IMR-90 (cell line): ENCODE results near the gene MSX1. TPM values are rescaled to one million over a fixed set of nuclear protein-coding genes. Genes with fewer than 3 reads are reported as not detected.
"Not testable (repeated sequence)": the region's sequence is repeated elsewhere in the genome, so short reads cannot be mapped to it uniquely, and the experiment has no call there.

Experiments used
- ATAC-seq: fragments of 200-7000 bp; cut with Tn5 transposase; 2 replicates; pipeline ENCODE4 v1.9.1; 2020; ENCODE audit warnings: low read depth, mild to moderate bottlenecking, moderate library complexity
- BruUV-seq: library from RNA; stranded (reverse); fragments of 400-500 nt; replicated peaks from 2 replicates; lab custom pipeline; 2021; lab: Mats Ljungman, UMichigan
- CTCF ChIA-PET: fragments of 300-600 bp; formaldehyde crosslinking; extraction: SDS; loops from one replicate; lab custom pipeline; 2021; ENCODE audit warnings: antibody characterized with exemption; lab: Yijun Ruan, JAX
- POLR2A ChIA-PET: fragments of 300-600 bp; sonication (Branson Sonifier 250); formaldehyde crosslinking; loops from one replicate; lab custom pipeline; 2022; ENCODE audit warnings: antibody characterized with exemption; ENCODE audit not compliant: unreplicated experiment; lab: Charles Lee
- DNase-seq: peaks from one replicate; pipeline ENCODE4 v3.0.0; 2013
- H2AFZ ChIP-seq: replicated peaks from 2 replicates; pipeline ENCODE3; 2013; ENCODE audit warnings: low read length, mild to moderate bottlenecking; ENCODE audit not compliant: poor library complexity
- H2AK5ac ChIP-seq: 2 replicates; pipeline ENCODE4 v1.6.1; 2013; ENCODE audit warnings: low read depth, low read length, inconsistent platforms
- H2AK9ac ChIP-seq: replicated peaks from 2 replicates; pipeline ENCODE3; 2013; ENCODE audit warnings: mild to moderate bottlenecking, low read depth, low read length, moderate library complexity; ENCODE audit not compliant: poor library complexity
- H2BK120ac ChIP-seq: 2 replicates; pipeline ENCODE4 v1.6.1; 2013; ENCODE audit warnings: low read depth, low read length, inconsistent platforms
- H2BK15ac ChIP-seq: 3 replicates; pipeline ENCODE4 v1.6.1; 2013; ENCODE audit warnings: low read depth, low read length, inconsistent platforms
- H2BK20ac ChIP-seq: 2 replicates; pipeline ENCODE4 v1.6.1; 2013; ENCODE audit warnings: low read depth, mild to moderate bottlenecking, inconsistent platforms, low read length, moderate library complexity
- H2BK5ac ChIP-seq: 2 replicates; pipeline ENCODE4 v1.6.1; 2013; ENCODE audit warnings: mild to moderate bottlenecking, low read depth, low read length, inconsistent platforms; ENCODE audit not compliant: poor library complexity, severe bottlenecking
- H3K14ac ChIP-seq: replicated peaks from 2 replicates; pipeline ENCODE4 v1.6.1; 2013; ENCODE audit warnings: low read depth, low read length, inconsistent platforms
- H3K18ac ChIP-seq: 2 replicates; pipeline ENCODE4 v1.6.1; 2013; ENCODE audit warnings: low read depth, low read length, control low read depth
- H3K23ac ChIP-seq: 2 replicates; pipeline ENCODE4 v1.6.1; 2013; ENCODE audit warnings: low read depth, low read length, inconsistent platforms
- H3K27ac ChIP-seq: 2 replicates; pipeline ENCODE4 v1.5.1; 2013; ENCODE audit warnings: mild to moderate bottlenecking, control low read depth, low read length; ENCODE audit not compliant: insufficient read depth
- H3K27me3 ChIP-seq: 2 replicates; pipeline ENCODE4 v1.6.1; 2013; ENCODE audit warnings: low read length; ENCODE audit not compliant: control insufficient read depth, insufficient read depth
- H3K36me3 ChIP-seq: 2 replicates; pipeline ENCODE4 v1.6.1; 2013; ENCODE audit warnings: low read length, mixed read lengths; ENCODE audit not compliant: control insufficient read depth, insufficient read depth
- H3K4ac ChIP-seq: 2 replicates; pipeline ENCODE4 v1.6.1; 2013; ENCODE audit warnings: low read depth, low read length, inconsistent platforms
- H3K4me1 ChIP-seq: 2 replicates; pipeline ENCODE4 v1.6.1; 2013; ENCODE audit warnings: low read length, mixed read lengths; ENCODE audit not compliant: control insufficient read depth, insufficient read depth
- H3K4me2 ChIP-seq: 2 replicates; pipeline ENCODE4 v1.6.1; 2013; ENCODE audit warnings: low read depth, mild to moderate bottlenecking, control low read depth, low read length, moderate library complexity
- H3K4me3 ChIP-seq: 2 replicates; pipeline ENCODE4 v1.5.1; 2013; ENCODE audit warnings: low read depth, mild to moderate bottlenecking, control low read depth, low read length, moderate library complexity; ENCODE audit not compliant: insufficient read depth
- H3K56ac ChIP-seq: 2 replicates; pipeline ENCODE4 v1.6.1; 2013; ENCODE audit warnings: low read length, inconsistent platforms; ENCODE audit not compliant: insufficient read depth; ENCODE audit errors: extremely low read depth
- H3K79me1 ChIP-seq, 2 experiments: 2 replicates each; pipeline ENCODE4 v1.6.1; 2013; ENCODE audit warnings: low read length in 2 of 2, inconsistent platforms in 1 of 2, low read depth in 1 of 2
- H3K9ac ChIP-seq: 2 replicates; pipeline ENCODE4 v1.6.1; 2013; ENCODE audit warnings: low read depth, low read length, control low read depth
- H3K9me1 ChIP-seq: 2 replicates; pipeline ENCODE4 v1.6.1; 2013; ENCODE audit warnings: low read length, inconsistent platforms; ENCODE audit not compliant: insufficient read depth
- H3K9me3 ChIP-seq: 2 replicates; pipeline ENCODE4 v1.6.1; 2013; ENCODE audit warnings: low read length; ENCODE audit not compliant: control insufficient read depth, insufficient read depth
- H4K20me1 ChIP-seq: 2 replicates; pipeline ENCODE4 v1.6.1; 2013; ENCODE audit warnings: low read length, inconsistent platforms; ENCODE audit not compliant: insufficient read depth
- H4K5ac ChIP-seq: 2 replicates; pipeline ENCODE4 v1.6.1; 2013; ENCODE audit warnings: mild to moderate bottlenecking, low read depth, low read length, control low read depth
- H4K8ac ChIP-seq, 2 experiments: 2 replicates each; pipeline ENCODE4 v1.6.1; 2013; ENCODE audit warnings: low read depth in 2 of 2, low read length in 2 of 2, control low read depth in 1 of 2, inconsistent platforms in 1 of 2
- H4K91ac ChIP-seq: 2 replicates; pipeline ENCODE4 v1.6.1; 2013; ENCODE audit warnings: low read depth, low read length, inconsistent platforms; ENCODE audit not compliant: insufficient read depth
- CTCF ChIP-seq: conservative IDR thresholded peaks from 2 replicates; pipeline ENCODE4 v1.5.1; 2012; ENCODE audit warnings: mild to moderate bottlenecking, low read depth, low read length, improper control_type of control experiment
- NFE2L2 ChIP-seq: fragments of 150-350 bp; IDR thresholded peaks from 2 replicates; pipeline ENCODE4 v1.6.1; 2016; ENCODE audit warnings: low read depth, mild to moderate bottlenecking, low read length
- RAD21 ChIP-seq: IDR thresholded peaks from 2 replicates; pipeline ENCODE4 v1.6.1; 2012; ENCODE audit warnings: low read length, improper control_type of control experiment
- SMC3 ChIP-seq: fragments of 150-350 bp; IDR thresholded peaks from 2 replicates; pipeline ENCODE4 v1.6.1; 2016; ENCODE audit warnings: low read depth, mild to moderate bottlenecking, antibody characterized with exemption, low read length, moderate library complexity
- WGBS, 2 experiments: methylation state at CpG; one replicate each; pipeline versions ENCODE4 v1.1.5 to v1.1.7; 2013; ENCODE audit warnings: missing lambda C conversion rate in 2 of 2; ENCODE audit not compliant: insufficient read length in 1 of 2; ENCODE audit errors: extremely low coverage in 2 of 2; 5-methylcytosine and 5-hydroxymethylcytosine counted together
- dilution Hi-C: fragments of 300-500 bp; cut with HindIII; formaldehyde crosslinking; loops from one replicate; pipeline ENCODE4 v1.14.3; 2018; ENCODE audit warnings: low sequenced_read_pairs; ENCODE audit not compliant: unreplicated experiment
- in situ Hi-C: fragments of 300-500 bp; cut with MboI; formaldehyde crosslinking; loops from 3 replicates; pipeline ENCODE4 v1.14.3; 2019; ENCODE audit warnings: low sequenced_read_pairs, inconsistent platforms, mixed read lengths
- intact Hi-C: fragments of 100-400 bp; cut with micrococcal nuclease; formaldehyde crosslinking; loops from 2 replicates; pipeline ENCODE4 v1.10.0; 2022
- polyA plus RNA-seq, 3 experiments: library from polyadenylated mRNA; depleted of rRNA; stranded (reverse); fragments of >200 nt; gene quantifications; 2 replicates each; pipeline ENCODE4 v1.2.3, GENCODE V29; 2012; ENCODE audit warnings: low replicate concordance in 1 of 3
- total RNA-seq: library from RNA; depleted of rRNA; stranded (reverse); fragments of >200 nt; gene quantifications from 2 replicates; pipeline ENCODE4 v1.2.3, GENCODE V29; 2012

Gene MSX1
- total and polyA plus RNA-seq, 2 of the 4 experiments (the other 2 are of a cell fraction) = 1.1 to 3.9 TPM

GRCh38 chr4:4821577-4821976, 37.9 kb upstream of the MSX1 start:
- Histone ChIP-seq H2AK5ac (no peak overlapping the region), H3K9me3 (no peaks in the 10 kb centered on the region; the same call in 1 of the 2 replicates), H3K56ac (no peak overlapping the region), H4K91ac (no peak overlapping the region), H3K4me3 (no peak overlapping the region), H2BK20ac (no peak overlapping the region), H3K36me3 (no peaks in the 10 kb centered on the region), H4K8ac (no peak overlapping the region), H2BK120ac (no peak overlapping the region), H3K14ac (no peak overlapping the region), H2AFZ (no peak overlapping the region), H2BK15ac (no peak overlapping the region), H3K9me1 (no peaks in the 10 kb centered on the region), H3K9ac (no peak overlapping the region), H3K4me2 (no peak overlapping the region), H4K5ac (no peak overlapping the region), H2AK9ac (no peak overlapping the region), H3K4me1 (no peaks in the 10 kb centered on the region), H3K27ac (no peak overlapping the region), H3K79me1 (no peaks in the 10 kb centered on the region), H3K4ac (no peak overlapping the region), H3K23ac (no peak overlapping the region), H3K18ac (no peak overlapping the region), H4K20me1 (no peaks in the 10 kb centered on the region), H2BK5ac (no peak overlapping the region), H3K27me3 (peaks cover 25% of the 10 kb centered on the region)
- ATAC-seq (no peak), DNase-seq (no peak)
- intact Hi-C loops = no loop called here
- CTCF ChIA-PET = no interaction called here
- BruUV-seq = no TSS peak
- TF ChIP-seq CTCF (no peak), SMC3 (no peak), RAD21 (no peak), NFE2L2 (no peak)
- POLR2A ChIA-PET = no interaction called here
- in situ Hi-C loops = no loop called here
- dilution Hi-C loops = no loop called here

DNA sequence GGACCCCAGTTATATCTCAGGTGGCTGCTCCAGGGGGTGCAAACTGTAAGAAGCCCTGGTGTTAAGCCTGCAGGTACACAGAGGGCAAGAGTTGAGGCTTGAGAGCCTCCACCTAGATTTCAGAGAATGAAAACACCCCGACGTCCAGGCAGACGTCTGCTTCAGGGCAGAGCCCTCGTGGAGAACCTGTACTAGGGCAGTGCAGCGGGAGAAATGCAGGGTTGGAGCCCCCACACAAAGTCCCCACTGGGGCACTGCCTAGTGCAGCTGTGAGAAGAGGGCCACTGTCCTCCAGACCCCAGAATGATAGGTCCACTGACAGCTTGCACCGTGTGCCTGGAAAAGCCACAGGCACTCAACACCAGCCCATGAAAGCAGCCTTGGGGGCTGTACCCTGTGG, 37.2 kb upstream of the MSX1 start:
- H3K14ac ChIP-seq, H2BK20ac ChIP-seq, H2BK5ac ChIP-seq, H3K56ac ChIP-seq, H3K4me1 ChIP-seq, H3K4me3 ChIP-seq, H3K4ac ChIP-seq, dilution Hi-C loops, H3K27ac ChIP-seq, H2AFZ ChIP-seq, H4K91ac ChIP-seq, H2AK9ac ChIP-seq, intact Hi-C loops, BruUV-seq, H4K8ac ChIP-seq, H3K9me1 ChIP-seq, H2AK5ac ChIP-seq, POLR2A ChIA-PET, H4K20me1 ChIP-seq, H3K79me1 ChIP-seq, H2BK120ac ChIP-seq, CTCF ChIA-PET, H3K4me2 ChIP-seq, H3K18ac ChIP-seq, in situ Hi-C loops, H4K5ac ChIP-seq, H3K9ac ChIP-seq, H3K36me3 ChIP-seq, ATAC-seq, DNase-seq, H3K23ac ChIP-seq, H2BK15ac ChIP-seq, H3K9me3 ChIP-seq: not testable (repeated sequence)
- peaks cover 25% of the 10 kb centered on the region for H3K27me3 ChIP-seq
- WGBS, 2 experiments = 41% methylated on average over 3 of the region's 6 CpGs; no CpG with 5 or more reads in 1 of the 2 experiments
